B cell (primary cell): ENCODE measurements around the gene VWA3A. TPM values are rescaled to one million over a fixed set of nuclear protein-coding genes. Genes with fewer than 3 reads are reported as not detected.

Experiments
- ATAC-seq: fragments of 200-7000 bp; cut with Tn5 transposase; one replicate; pipeline ENCODE4 v1.10.0; 2021; ENCODE audit warnings: low read depth, mild to moderate bottlenecking, moderate number of reproducible peaks, moderate library complexity
- CTCF ChIA-PET: fragments of 350-600 bp; sonication (Branson Sonifier 250); formaldehyde crosslinking; loops from one replicate; lab custom pipeline; 2021; ENCODE audit warnings: antibody characterized with exemption, inconsistent platforms; lab: Charles Lee
- POLR2A ChIA-PET: fragments of 350-600 bp; sonication (Branson Sonifier 250); formaldehyde crosslinking; loops from one replicate; lab custom pipeline; 2021; ENCODE audit warnings: antibody characterized with exemption; lab: Charles Lee
- DNase-seq: peaks from one replicate; pipeline ENCODE4 v3.0.0; 2013
- H2AFZ ChIP-seq: 2 replicates; pipeline ENCODE4 v1.6.1; 2012; ENCODE audit warnings: mild to moderate bottlenecking, low read depth, low read length; ENCODE audit not compliant: insufficient read depth, poor library complexity, severe bottlenecking
- H3K27ac ChIP-seq, 2 donors: 1 replicate in 1 of 2; 2 replicates in 1 of 2; pipeline ENCODE4 v1.5.1; 2012 to 2013; ENCODE audit warnings: low read length in 2 of 2, mild to moderate bottlenecking in 2 of 2, moderate library complexity in 1 of 2
- H3K27me3 ChIP-seq, 4 experiments: fragments of 200-600 bp in 1 of 4; sonication (generic) in 1 of 4; replicated peaks in 1 of 4; 1 replicate in 2 of 4; 2 replicates in 2 of 4; pipeline versions ENCODE4 v1.6.1 to v1.7.0; 2013 to 2016; ENCODE audit warnings: low read length in 3 of 4, mild to moderate bottlenecking in 2 of 4, mixed read lengths in 1 of 4, moderate library complexity in 1 of 4; ENCODE audit not compliant: insufficient read depth in 4 of 4, control insufficient read depth in 3 of 4; ENCODE audit errors: control extremely low read depth in 1 of 4
- H3K36me3 ChIP-seq, 2 experiments: replicated peaks in 1 of 2; 1 replicate in 1 of 2; 2 replicates in 1 of 2; pipeline versions ENCODE4 v1.6.1 to v1.7.1; 2013; ENCODE audit warnings: low read length in 1 of 2; ENCODE audit not compliant: insufficient read depth in 2 of 2, control insufficient read depth in 1 of 2; ENCODE audit errors: control extremely low read depth in 1 of 2, extremely low read depth in 1 of 2
- H3K4me1 ChIP-seq, 2 donors: fragments of 200-600 bp in 1 of 2; sonication (generic) in 1 of 2; 1 replicate in 1 of 2; 2 replicates in 1 of 2; pipeline versions ENCODE4 v1.5.1 to v1.6.1; 2013 to 2017; ENCODE audit warnings: low read length in 2 of 2; ENCODE audit not compliant: control insufficient read depth in 2 of 2, insufficient read depth in 2 of 2
- H3K4me2 ChIP-seq: replicated peaks from 2 replicates; pipeline ENCODE3; 2012; ENCODE audit warnings: mild to moderate bottlenecking, low read depth, low read length; ENCODE audit not compliant: poor library complexity, severe bottlenecking
- H3K4me3 ChIP-seq, 5 experiments: fragments of 200-600 bp in 1 of 5; sonication (generic) in 1 of 5; 1 replicate in 3 of 5; 2 replicates in 2 of 5; pipeline versions ENCODE4 v1.5.1 to v1.7.0; 2011 to 2016; ENCODE audit warnings: low read length in 4 of 5, mild to moderate bottlenecking in 4 of 5, low read depth in 2 of 5, control low read depth in 1 of 5, moderate library complexity in 1 of 5; ENCODE audit not compliant: insufficient read depth in 1 of 5; ENCODE audit errors: control extremely low read depth in 1 of 5, extremely low read depth in 1 of 5
- H3K79me2 ChIP-seq: fragments of 200-600 bp; sonication (generic); one replicate; pipeline ENCODE4 v1.6.0; 2016; ENCODE audit warnings: low read length; ENCODE audit not compliant: control insufficient read depth, insufficient read depth
- H3K9ac ChIP-seq: fragments of 200-600 bp; sonication (generic); 2 replicates; pipeline ENCODE4 v1.6.1; 2017; ENCODE audit warnings: mild to moderate bottlenecking, low read length, moderate library complexity
- H3K9me3 ChIP-seq, 3 donors: one replicate each; pipeline versions ENCODE4 v1.6.1 to v1.7.1; 2013; ENCODE audit warnings: low read length in 2 of 3; ENCODE audit not compliant: control insufficient read depth in 2 of 3, insufficient read depth in 1 of 3; ENCODE audit errors: control extremely low read depth in 1 of 3
- H4K20me1 ChIP-seq: 2 replicates; pipeline ENCODE4 v1.6.0; 2012; ENCODE audit warnings: mild to moderate bottlenecking, low read length; ENCODE audit not compliant: insufficient read depth, control insufficient read depth, poor library complexity, severe bottlenecking
- H3K27ac Mint-ChIP-seq: one replicate; pipeline ENCODE4 v1.8.0; 2021; ENCODE audit warnings: mixed read lengths
- H3K27me3 Mint-ChIP-seq: one replicate; pipeline ENCODE4 v1.8.0; 2021; ENCODE audit warnings: mixed read lengths
- H3K4me1 Mint-ChIP-seq: one replicate; pipeline ENCODE4 v1.8.0; 2021; ENCODE audit warnings: mixed read lengths
- H3K4me3 Mint-ChIP-seq: one replicate; pipeline ENCODE4 v1.8.0; 2021; ENCODE audit warnings: mixed read lengths
- H3K9me3 Mint-ChIP-seq: one replicate; pipeline ENCODE4 v1.8.0; 2022; ENCODE audit warnings: mixed read lengths; ENCODE audit not compliant: insufficient read depth
- CTCF ChIP-seq: fragments of 200-600 bp; IDR thresholded peaks from one replicate; pipeline ENCODE4 v1.8.0; 2022; ENCODE audit warnings: antibody characterized with exemption, mild to moderate bottlenecking
- EZH2 ChIP-seq: IDR thresholded peaks from 2 replicates; pipeline ENCODE4 v1.6.1; 2012; ENCODE audit warnings: borderline replicate concordance, low read depth, mild to moderate bottlenecking, moderate library complexity, low read length; ENCODE audit not compliant: insufficient read depth, poor library complexity, severe bottlenecking
- WGBS: methylation state at CpG from one replicate; pipeline ENCODE4 v1.1.5; 2013; ENCODE audit warnings: missing lambda C conversion rate; ENCODE audit not compliant: insufficient coverage; 5-methylcytosine and 5-hydroxymethylcytosine counted together
- intact Hi-C: fragments of 100-400 bp; cut with micrococcal nuclease; formaldehyde crosslinking; loops from one replicate; pipeline ENCODE4 v1.10.0; 2022
- polyA plus RNA-seq: library from polyadenylated mRNA; depleted of rRNA; stranded (reverse); fragments of >200 nt; gene quantifications from 2 replicates; pipeline ENCODE4 v1.2.3, GENCODE V29; 2012
- total RNA-seq, 2 donors: library from RNA; stranded (reverse); fragments of 120-200 nt in 1 of 2; gene quantifications; 1 replicate in 1 of 2; 2 replicates in 1 of 2; pipeline versions ENCODE4 v1.2.3 to v1.2.4, GENCODE V29; 2013 to 2022

The VWA3A gene
- total and polyA plus RNA-seq, 2 donors (not counting 1 experiment from before 2014, with no cell fraction given): 0.28 to 0.47 TPM

- whole genome bisulfite sequencing: 0% methylated on average over 42 of the region's 43 CpGs
- peaks cover 43 to 52% of the 10 kb centered on the region in 2 donors for H3K4me1 ChIP-seq
- POLR2A ChIA-PET: interaction anchor here (0.5 to 5.0 kb wide), 13 partner anchors 14 to 1291 kb away, joined by 3 to 28 read pairs (median 4); partner anchors contain the start of genes EEF2K and POLR3E
Measured at GRCh38 chr16:22190776-22191531, 98.6 kb downstream of the VWA3A start.

More at GRCh38 chr16:22190776-22191531, 98.6 kb downstream of the VWA3A start:
- peak overlapping the region; percentile 90 for H3K9ac ChIP-seq
- TF ChIP-seq CTCF (no peak), EZH2 (no peak)
- H4K20me1 ChIP-seq: no peaks in the 10 kb centered on the region
- Mint-ChIP-seq H3K9me3 (peaks cover 7% of the 10 kb centered on the region), H3K27ac (peak overlapping the region; percentile 100), H3K4me3 (peak overlapping the region; percentile 99), H3K27me3 (peaks cover 3% of the 10 kb centered on the region), H3K4me1 (peaks cover 59% of the 10 kb centered on the region)
- H3K4me3 ChIP-seq: peak overlapping the region; percentile 53 to 78 (median 66)
- DNase-seq (peak; percentile 100), ATAC-seq (peak; percentile 58)
- peak overlapping the region; percentile 96 to 100 for H3K27ac ChIP-seq
- H3K9me3 ChIP-seq: peaks cover 0 to 4% (median 0%) of the 10 kb centered on the region in 3 donors
- no peaks in the 10 kb centered on the region for H3K79me2 ChIP-seq
- CTCF ChIA-PET: interaction anchor here (1.0 to 7.0 kb wide), 4 partner anchors 14 to 189 kb away, joined by 3 to 89 read pairs (median 16); partner anchors contain the start of genes EEF2K and POLR3E
- no peaks in the 10 kb centered on the region for H3K27me3 ChIP-seq
- intact Hi-C loops: loop anchor here (1.0 to 10.0 kb wide), 9 partner anchors 15 to 1450 kb away; partner anchors contain the start of genes CDR2, DCUN1D3, EEF2K and LYRM1
- H2AFZ ChIP-seq: peak overlapping the region; percentile 65
- H3K4me2 ChIP-seq: peak overlapping the region; percentile 88
- H3K36me3 ChIP-seq: no peaks in the 10 kb centered on the region
